Uterus (tissue), 4 donors: ENCODE results near the gene INTS1. TPM values are rescaled to one million over a fixed set of nuclear protein-coding genes. Genes with fewer than 3 reads are reported as not detected.

Experiments used
- DNase-seq, 2 donors: peaks; one replicate each; pipeline ENCODE4 v3.0.0-alpha.2; 2019 to 2020
- H3K27ac ChIP-seq, 2 donors: fragments of 200-600 bp; sonication (generic); 1 replicate in 1 of 2; 2 replicates in 1 of 2; pipeline ENCODE4 v1.5.1; 2016 to 2018
- H3K27me3 ChIP-seq, 2 donors: fragments of 200-600 bp; sonication (generic); one replicate each; pipeline ENCODE4 v1.5.1; 2018 to 2019; ENCODE audit warnings: control low read depth in 1 of 2
- H3K36me3 ChIP-seq, 2 donors: fragments of 200-600 bp; sonication (generic); one replicate each; pipeline ENCODE4 v1.5.1; 2019; ENCODE audit warnings: control low read depth in 1 of 2
- H3K4me1 ChIP-seq, 2 donors: fragments of 200-600 bp; sonication (generic); one replicate each; pipeline ENCODE4 v1.5.1; 2018 to 2019; ENCODE audit warnings: control low read depth in 1 of 2
- H3K4me3 ChIP-seq, 2 donors: fragments of 200-600 bp; sonication (generic); 1 replicate in 1 of 2; 2 replicates in 1 of 2; pipeline ENCODE4 v1.5.1; 2018 to 2019; ENCODE audit warnings: mild to moderate bottlenecking in 1 of 2
- H3K9me3 ChIP-seq, 2 donors: fragments of 200-600 bp; sonication (generic); one replicate each; pipeline ENCODE4 v1.5.1; 2019; ENCODE audit warnings: control low read depth in 1 of 2
- POLR2A ChIP-seq, 2 donors: fragments of 450-650 bp; IDR thresholded peaks; one replicate each; pipeline ENCODE4 v1.6.1; 2016; ENCODE audit warnings: antibody characterized with exemption in 2 of 2, mild to moderate bottlenecking in 1 of 2, moderate library complexity in 1 of 2
- intact Hi-C: fragments of 100-400 bp; cut with DNase I; formaldehyde crosslinking; loops from one replicate; pipeline ENCODE4 v1.15.1; 2023; ENCODE audit warnings: low total_unique reads
- total RNA-seq, 4 donors: library from RNA; depleted of rRNA in 3 of 4; stranded (reverse); fragments of >200 nt in 3 of 4; gene quantifications; one replicate each; pipeline versions ENCODE4 v1.1.0 to v1.2.4, GENCODE V29; 2014 to 2023
- TF ChIP-seq, protein P1 (sequence below), 4 experiments: fragments of 200-600 bp in 2 of 4; fragments of 450-650 bp in 2 of 4; sonication (generic) in 2 of 4; IDR thresholded peaks; one replicate each; pipeline ENCODE4 v1.5.1; 2016 to 2019; ENCODE audit warnings: antibody characterized with exemption in 4 of 4, mild to moderate bottlenecking in 2 of 4, moderate library complexity in 1 of 4
- donor health status: DM: yes; HTN: yes; CAD: no.

The INTS1 gene
- total RNA-seq, 4 donors from 2014 or later, result 8.2 to 68.9 (median 30.3) TPM

DNA sequence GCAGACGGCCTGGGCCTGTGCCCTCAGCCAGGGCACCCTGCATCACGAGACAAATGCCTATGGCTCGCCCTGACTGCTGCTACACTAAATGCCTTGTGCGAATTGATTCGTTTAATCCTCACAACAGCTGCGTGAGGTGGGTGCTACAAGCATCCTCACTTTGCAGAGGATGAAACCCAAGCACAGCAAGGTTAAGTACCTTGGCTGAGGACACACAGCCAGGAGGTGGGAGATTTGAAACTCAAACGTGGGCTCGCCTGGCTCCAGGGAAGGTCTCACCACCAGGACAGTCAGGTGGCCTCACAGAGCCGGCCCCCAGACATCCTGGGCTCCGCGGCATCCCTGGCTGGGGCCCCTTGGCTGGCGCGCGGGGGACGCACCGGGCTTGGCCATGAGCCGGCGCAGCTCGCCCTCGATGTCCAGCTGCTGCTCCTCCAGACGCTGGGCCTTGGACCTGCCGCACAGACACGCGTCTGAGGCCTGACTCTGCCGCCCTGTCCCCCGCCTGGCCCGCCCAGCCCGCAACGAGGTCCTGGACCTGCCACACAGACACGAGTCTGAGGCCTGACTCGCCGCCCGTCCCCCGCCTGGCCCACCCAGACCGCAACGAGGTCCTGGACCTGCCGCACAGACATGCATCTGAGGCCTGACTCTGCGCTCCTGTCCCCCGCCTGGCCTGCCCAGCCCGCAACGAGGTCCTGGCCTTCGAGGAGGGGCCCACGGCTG is 66.9 kb downstream of the INTS1 start:
- Histone ChIP-seq H3K4me1 (no peaks in the 10 kb centered on the region), H3K4me3 (no peak overlapping the region), H3K36me3 (no peaks in the 10 kb centered on the region), H3K27me3 (no peaks in the 10 kb centered on the region), H3K27ac (no peak overlapping the region), H3K9me3 (no peaks in the 10 kb centered on the region)
- intact Hi-C loops, result no loop called here
- no peak for TF ChIP-seq POLR2A (IDR thresholded peaks at IDR 0.05)
- TF ChIP-seq, protein P1, sequence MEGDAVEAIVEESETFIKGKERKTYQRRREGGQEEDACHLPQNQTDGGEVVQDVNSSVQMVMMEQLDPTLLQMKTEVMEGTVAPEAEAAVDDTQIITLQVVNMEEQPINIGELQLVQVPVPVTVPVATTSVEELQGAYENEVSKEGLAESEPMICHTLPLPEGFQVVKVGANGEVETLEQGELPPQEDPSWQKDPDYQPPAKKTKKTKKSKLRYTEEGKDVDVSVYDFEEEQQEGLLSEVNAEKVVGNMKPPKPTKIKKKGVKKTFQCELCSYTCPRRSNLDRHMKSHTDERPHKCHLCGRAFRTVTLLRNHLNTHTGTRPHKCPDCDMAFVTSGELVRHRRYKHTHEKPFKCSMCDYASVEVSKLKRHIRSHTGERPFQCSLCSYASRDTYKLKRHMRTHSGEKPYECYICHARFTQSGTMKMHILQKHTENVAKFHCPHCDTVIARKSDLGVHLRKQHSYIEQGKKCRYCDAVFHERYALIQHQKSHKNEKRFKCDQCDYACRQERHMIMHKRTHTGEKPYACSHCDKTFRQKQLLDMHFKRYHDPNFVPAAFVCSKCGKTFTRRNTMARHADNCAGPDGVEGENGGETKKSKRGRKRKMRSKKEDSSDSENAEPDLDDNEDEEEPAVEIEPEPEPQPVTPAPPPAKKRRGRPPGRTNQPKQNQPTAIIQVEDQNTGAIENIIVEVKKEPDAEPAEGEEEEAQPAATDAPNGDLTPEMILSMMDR (IDR thresholded peaks at IDR 0.05), result no peak
- DNase-seq, result no peak

DNA sequence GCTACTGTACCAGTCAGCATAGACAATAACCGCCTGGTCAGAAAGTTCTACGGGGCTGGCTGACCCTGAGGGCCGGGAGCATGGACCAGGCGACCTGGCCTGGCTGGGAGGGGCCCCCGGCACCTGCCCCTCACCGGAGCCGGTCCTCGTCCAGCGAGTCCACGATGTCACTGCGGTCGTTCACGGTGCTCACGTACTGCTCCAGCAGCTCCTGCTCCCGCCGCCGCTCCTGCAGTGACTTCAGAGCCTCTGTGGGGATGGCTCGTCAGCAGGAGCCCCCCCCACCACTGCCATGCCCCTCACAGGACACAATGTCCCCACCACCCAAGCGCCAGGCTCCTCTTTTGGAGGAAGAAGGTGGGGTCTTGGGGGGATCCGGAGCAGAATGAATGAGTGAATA is 67.6 kb downstream of the INTS1 start:
- no peak for DNase-seq
- Histone ChIP-seq H3K36me3 (no peaks in the 10 kb centered on the region), H3K27ac (no peak overlapping the region), H3K4me1 (no peaks in the 10 kb centered on the region), H3K9me3 (no peaks in the 10 kb centered on the region), H3K27me3 (no peaks in the 10 kb centered on the region), H3K4me3 (no peak overlapping the region)
- intact Hi-C loops, result no loop called here
- TF ChIP-seq, protein P1 (IDR thresholded peaks at IDR 0.05), result no peak
- no peak for TF ChIP-seq POLR2A (IDR thresholded peaks at IDR 0.05)

DNA sequence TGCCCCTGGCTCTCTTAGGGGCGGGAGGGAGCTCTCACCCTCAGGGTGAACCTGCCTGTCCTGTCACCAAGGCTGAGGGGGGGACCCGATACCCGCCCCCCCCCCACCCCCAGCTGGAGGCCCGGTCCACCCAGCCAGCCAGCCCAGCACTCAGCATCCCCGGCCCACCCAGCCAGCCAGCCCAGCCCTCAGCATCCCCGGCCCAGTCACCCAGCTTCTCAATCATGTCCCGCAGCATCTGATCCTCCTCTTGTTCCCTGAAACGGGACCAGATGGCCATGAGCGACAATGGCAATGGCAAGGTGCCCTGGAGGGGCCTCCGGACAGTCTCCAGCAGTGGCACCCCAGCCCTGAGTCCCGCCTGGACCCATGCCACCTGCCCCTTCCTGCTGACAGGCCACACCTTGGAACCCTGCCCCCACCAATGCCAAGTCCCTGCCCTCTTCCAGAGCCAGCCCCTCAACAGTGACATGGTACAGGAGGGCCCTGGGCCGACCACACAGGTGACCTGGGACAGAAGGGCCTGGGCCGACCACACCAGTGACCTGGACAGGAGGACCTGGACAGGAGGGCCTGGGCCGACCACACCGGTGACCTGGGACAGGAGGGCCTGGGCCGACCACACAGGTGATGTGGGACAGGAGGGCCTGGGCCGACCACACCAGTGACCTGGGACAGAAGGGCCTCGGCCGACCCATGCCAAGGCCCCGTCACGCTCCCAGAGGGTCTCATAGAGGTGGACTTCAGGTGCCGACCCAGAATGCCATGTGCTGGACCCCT is 69.1 kb downstream of the INTS1 start:
- no peaks in the 10 kb centered on the region for H3K9me3 ChIP-seq
- no peaks in the 10 kb centered on the region for H3K4me1 ChIP-seq
- H3K27ac ChIP-seq, result no peak overlapping the region
- TF ChIP-seq, protein P1 (IDR thresholded peaks at IDR 0.05), result no peak
- TF ChIP-seq POLR2A (IDR thresholded peaks at IDR 0.05), result no peak
- H3K4me3 ChIP-seq, result no peak overlapping the region
- no peaks in the 10 kb centered on the region for H3K36me3 ChIP-seq
- DNase-seq, result no peak
- intact Hi-C loops, result no loop called here
- H3K27me3 ChIP-seq, result no peaks in the 10 kb centered on the region

DNA sequence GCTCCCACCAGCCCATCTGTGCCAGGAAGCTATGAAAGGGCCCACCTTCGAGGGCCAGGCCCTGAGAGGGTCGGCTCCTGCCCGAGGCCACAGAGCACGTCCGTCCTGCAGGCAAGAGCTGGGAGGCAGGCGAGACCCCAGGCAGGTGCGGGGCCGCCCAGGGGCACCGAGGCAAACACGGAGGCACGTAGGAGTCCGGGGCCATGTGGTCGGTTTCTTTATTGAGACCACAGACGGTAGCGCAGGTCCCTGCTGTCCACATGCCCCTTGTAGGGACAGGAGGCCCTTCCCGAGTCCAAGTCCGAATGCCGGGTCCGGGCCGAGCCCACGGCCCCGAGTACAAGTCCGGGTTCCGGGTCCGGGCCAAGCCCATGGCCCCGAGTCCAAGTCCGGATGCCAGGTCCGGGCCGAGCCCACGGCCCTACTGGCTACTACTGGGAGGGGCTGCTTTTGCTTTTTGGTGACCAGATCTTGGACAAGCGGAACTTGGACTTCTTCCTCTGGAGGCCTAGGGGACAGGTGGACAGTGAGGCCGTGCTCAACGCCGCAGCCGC is 69.9 kb downstream of the INTS1 start:
- TF ChIP-seq POLR2A (IDR thresholded peaks at IDR 0.05), result no peak
- TF ChIP-seq, protein P1 (IDR thresholded peaks at IDR 0.05), result no peak
- Histone ChIP-seq H3K4me1 (no peaks in the 10 kb centered on the region), H3K36me3 (no peaks in the 10 kb centered on the region), H3K27me3 (peaks cover 3 to 6% of the 10 kb centered on the region in 2 donors), H3K4me3 (no peak overlapping the region), H3K27ac (no peak overlapping the region), H3K9me3 (no peaks in the 10 kb centered on the region)
- no peak for DNase-seq
- intact Hi-C loops, result no loop called here
